ENCODE data around the gene SGCD. TPM values are rescaled to one million over a fixed set of nuclear protein-coding genes. Genes with fewer than 3 reads are reported as not detected.

SGCD gene
- total RNA-seq, 2 experiments from 2014 or later: not detected

DNA sequence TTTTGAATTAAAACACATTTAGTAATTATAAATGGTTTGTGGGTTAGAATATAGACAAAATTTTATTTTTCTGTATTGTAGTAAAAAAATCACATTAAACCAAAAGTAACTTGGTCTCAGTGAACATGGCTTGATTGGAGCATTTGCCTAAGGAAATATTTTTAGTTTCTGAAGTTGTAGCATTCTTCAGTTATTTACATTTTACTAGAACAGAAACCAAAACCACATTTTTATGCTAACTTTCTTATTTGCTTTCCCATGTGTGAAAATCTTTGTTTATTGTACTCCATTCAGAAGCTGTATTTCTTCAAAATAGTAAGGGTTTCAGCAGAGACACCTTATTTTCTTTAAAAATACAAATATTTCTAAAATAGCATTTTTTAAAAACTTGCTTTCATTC lies 129.9 kb downstream of the SGCD start:
- ATAC-seq (ENCODE audit: poor library complexity) (no peak), DNase-seq (no peak)
- Histone ChIP-seq H3K9me3 (ENCODE audit: control insufficient read depth in 1 of 2, insufficient read depth in 1 of 2, low read length in 2 of 2) (no peaks in the 10 kb centered on the region), H3K4me1 (ENCODE audit: insufficient read depth, low read length) (no peaks in the 10 kb centered on the region), H3K4me3 (ENCODE audit: low read length) (no peak overlapping the region), H3K27me3 (ENCODE audit: control insufficient read depth in 1 of 2, insufficient read depth in 2 of 2, low read length in 2 of 2) (no peaks in the 10 kb centered on the region), H3K27ac (ENCODE audit: low read depth in 1 of 2, low read length in 2 of 2) (no peak overlapping the region), H3K36me3 (ENCODE audit: insufficient read depth, low read length) (no peaks in the 10 kb centered on the region)
- Mint-ChIP-seq H3K27me3 (peaks cover 34% of the 10 kb centered on the region), H3K36me3 (ENCODE audit: low read depth) (no peaks in the 10 kb centered on the region), H3K4me1 (ENCODE audit: low read depth) (no peaks in the 10 kb centered on the region), H3K27ac (no peak overlapping the region), H3K9me3 (no peaks in the 10 kb centered on the region), H3K4me3 (no peak overlapping the region)
- POLR2A ChIA-PET: no interaction called here
- intact Hi-C loops (cut with DNase I, micrococcal nuclease): no loop called here
- CTCF ChIA-PET: no interaction called here
- TF ChIP-seq, protein P1, sequence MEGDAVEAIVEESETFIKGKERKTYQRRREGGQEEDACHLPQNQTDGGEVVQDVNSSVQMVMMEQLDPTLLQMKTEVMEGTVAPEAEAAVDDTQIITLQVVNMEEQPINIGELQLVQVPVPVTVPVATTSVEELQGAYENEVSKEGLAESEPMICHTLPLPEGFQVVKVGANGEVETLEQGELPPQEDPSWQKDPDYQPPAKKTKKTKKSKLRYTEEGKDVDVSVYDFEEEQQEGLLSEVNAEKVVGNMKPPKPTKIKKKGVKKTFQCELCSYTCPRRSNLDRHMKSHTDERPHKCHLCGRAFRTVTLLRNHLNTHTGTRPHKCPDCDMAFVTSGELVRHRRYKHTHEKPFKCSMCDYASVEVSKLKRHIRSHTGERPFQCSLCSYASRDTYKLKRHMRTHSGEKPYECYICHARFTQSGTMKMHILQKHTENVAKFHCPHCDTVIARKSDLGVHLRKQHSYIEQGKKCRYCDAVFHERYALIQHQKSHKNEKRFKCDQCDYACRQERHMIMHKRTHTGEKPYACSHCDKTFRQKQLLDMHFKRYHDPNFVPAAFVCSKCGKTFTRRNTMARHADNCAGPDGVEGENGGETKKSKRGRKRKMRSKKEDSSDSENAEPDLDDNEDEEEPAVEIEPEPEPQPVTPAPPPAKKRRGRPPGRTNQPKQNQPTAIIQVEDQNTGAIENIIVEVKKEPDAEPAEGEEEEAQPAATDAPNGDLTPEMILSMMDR (IDR thresholded peaks at IDR 0.05): no peak

DNA sequence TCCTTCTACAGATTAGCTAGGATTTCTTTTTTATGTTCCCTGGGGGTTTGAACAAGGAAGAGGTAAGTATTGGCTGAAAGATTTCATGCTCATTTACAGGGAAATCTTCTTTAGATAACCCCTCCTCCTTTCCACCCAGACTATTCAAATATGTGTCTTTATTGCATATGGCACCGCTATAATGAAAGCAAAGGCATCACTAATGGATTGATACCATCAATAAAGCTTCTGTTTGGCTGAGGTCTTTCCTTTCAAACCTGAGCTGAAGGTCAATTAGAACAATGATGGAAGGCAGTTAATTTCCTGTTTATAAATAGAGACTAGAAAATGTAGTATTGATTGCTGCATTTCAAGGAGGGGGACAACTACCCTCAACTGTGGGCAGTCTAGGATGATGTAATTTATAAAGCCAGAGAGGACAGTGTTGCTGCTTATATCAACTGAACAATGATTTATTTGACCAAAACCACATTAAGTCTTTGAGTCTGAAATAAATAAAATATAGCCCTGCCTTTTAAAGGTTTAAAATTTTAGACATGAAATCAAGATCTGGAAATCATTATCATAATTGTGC lies 132.9 kb downstream of the SGCD start:
- intact Hi-C loops (cut with DNase I, micrococcal nuclease): no loop called here
- H3K4me3 Mint-ChIP-seq: no peak overlapping the region
- no peak overlapping the region for H3K27ac Mint-ChIP-seq
- CTCF ChIA-PET: no interaction called here
- H3K4me3 ChIP-seq (ENCODE audit: low read length): no peak overlapping the region
- TF ChIP-seq, protein P1 (IDR thresholded peaks at IDR 0.05): no peak
- POLR2A ChIA-PET: no interaction called here
- peaks cover 25% of the 10 kb centered on the region for H3K27me3 Mint-ChIP-seq
- no peaks in the 10 kb centered on the region for H3K9me3 Mint-ChIP-seq
- no peak for DNase-seq
- no peaks in the 10 kb centered on the region for H3K36me3 ChIP-seq (ENCODE audit: insufficient read depth, low read length)
- H3K4me1 Mint-ChIP-seq (ENCODE audit: low read depth): no peaks in the 10 kb centered on the region
- H3K36me3 Mint-ChIP-seq (ENCODE audit: low read depth): no peaks in the 10 kb centered on the region
- no peaks in the 10 kb centered on the region for H3K9me3 ChIP-seq (ENCODE audit: control insufficient read depth in 1 of 2, insufficient read depth in 1 of 2, low read length in 2 of 2)
- no peak for ATAC-seq (ENCODE audit: poor library complexity)
- H3K4me1 ChIP-seq (ENCODE audit: insufficient read depth, low read length): no peaks in the 10 kb centered on the region
- H3K27me3 ChIP-seq (ENCODE audit: control insufficient read depth in 1 of 2, insufficient read depth in 2 of 2, low read length in 2 of 2): no peaks in the 10 kb centered on the region
- H3K27ac ChIP-seq (ENCODE audit: low read depth in 1 of 2, low read length in 2 of 2): no peak overlapping the region

DNA sequence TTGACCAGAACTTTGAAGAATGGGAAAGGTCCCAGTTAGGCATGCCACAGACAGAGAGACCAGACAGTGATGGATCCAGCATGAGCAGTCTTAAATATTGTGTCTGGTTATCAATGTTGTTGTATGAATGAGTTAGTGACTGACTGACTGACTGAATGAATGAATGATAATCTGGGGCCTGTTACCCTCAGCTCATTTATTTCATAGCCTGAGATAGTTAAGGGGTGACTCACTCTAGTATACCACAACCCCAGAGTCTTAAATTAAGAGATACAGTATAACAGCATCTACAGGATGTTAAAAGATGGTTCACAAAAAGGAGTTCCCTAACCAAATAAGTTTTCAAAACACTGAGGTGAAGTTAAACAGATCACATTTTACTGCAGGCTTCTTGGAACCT lies 133.5 kb downstream of the SGCD start:
- no peaks in the 10 kb centered on the region for H3K36me3 ChIP-seq (ENCODE audit: insufficient read depth, low read length)
- no peaks in the 10 kb centered on the region for H3K4me1 ChIP-seq (ENCODE audit: insufficient read depth, low read length)
- no peaks in the 10 kb centered on the region for H3K9me3 Mint-ChIP-seq
- no peak for DNase-seq
- intact Hi-C loops (cut with DNase I, micrococcal nuclease): no loop called here
- H3K27ac Mint-ChIP-seq: no peak overlapping the region
- ATAC-seq (ENCODE audit: poor library complexity): no peak
- TF ChIP-seq, protein P1 (IDR thresholded peaks at IDR 0.05): no peak
- no peak overlapping the region for H3K4me3 ChIP-seq (ENCODE audit: low read length)
- H3K27me3 Mint-ChIP-seq: peaks cover 30% of the 10 kb centered on the region
- H3K27me3 ChIP-seq (ENCODE audit: control insufficient read depth in 1 of 2, insufficient read depth in 2 of 2, low read length in 2 of 2): no peaks in the 10 kb centered on the region
- H3K27ac ChIP-seq (ENCODE audit: low read depth in 1 of 2, low read length in 2 of 2): no peak overlapping the region
- H3K4me3 Mint-ChIP-seq: no peak overlapping the region
- H3K4me1 Mint-ChIP-seq (ENCODE audit: low read depth): no peaks in the 10 kb centered on the region
- POLR2A ChIA-PET: no interaction called here
- H3K9me3 ChIP-seq (ENCODE audit: control insufficient read depth in 1 of 2, insufficient read depth in 1 of 2, low read length in 2 of 2): no peaks in the 10 kb centered on the region
- H3K36me3 Mint-ChIP-seq (ENCODE audit: low read depth): no peaks in the 10 kb centered on the region
- CTCF ChIA-PET: no interaction called here

Data from CD4-positive, alpha-beta T cell (primary cell).